Measurements from ENCODE around the gene TRIM9. TPM values are rescaled to one million over a fixed set of nuclear protein-coding genes. Genes with fewer than 3 reads are reported as not detected.

Gene TRIM9
- total and polyA plus RNA-seq, 2 donors (not counting 3 experiments of a cell fraction or from before 2014, with no cell fraction given) = not detected

GRCh38 chr14:51118993-51119392 lies 24.1 kb upstream of the TRIM9 start:
- ChIA-PET CTCF (interaction anchor here (1.3 kb wide), 1 partner anchor 8 kb away, joined by 3 read pairs; no protein-coding TSS in a partner anchor), POLR2A (no interaction called here)
- dilution Hi-C loops (cut with MboI; ENCODE audit: extremely low pct_ligation_motif_present, low sequenced_read_pairs) = no loop called here
- Histone ChIP-seq H3K9me3 (replicated peaks; ENCODE audit: control insufficient read depth, insufficient read depth, low read length) (no peaks in the 10 kb centered on the region), H3K4me3 (replicated peaks in 1 of 3; ENCODE audit: insufficient read depth in 1 of 3, low read depth in 1 of 3, low read length in 3 of 3) (no peak overlapping the region), H3K36me3 (ENCODE audit: control insufficient read depth in 2 of 2, extremely low read depth in 1 of 2, insufficient read depth in 2 of 2, low read length in 2 of 2) (no peaks in the 10 kb centered on the region), H3K79me2 (ENCODE audit: control insufficient read depth, insufficient read depth, low read length) (no peaks in the 10 kb centered on the region), H3K4me1 (ENCODE audit: control insufficient read depth, extremely low read depth, insufficient read depth, low read length) (peaks cover 14% of the 10 kb centered on the region), H4K20me1 (replicated peaks; ENCODE audit: control insufficient read depth, extremely low read depth, insufficient read depth, low read length) (no peaks in the 10 kb centered on the region), H3K4me2 (ENCODE audit: insufficient read depth, low read length) (no peak overlapping the region), H3K27me3 (ENCODE audit: control insufficient read depth in 2 of 2, insufficient read depth in 2 of 2, low read length in 2 of 2) (peaks cover 0 to 3% of the 10 kb centered on the region in 2 experiments), H2AFZ (ENCODE audit: low read depth, low read length) (no peak overlapping the region), H3K27ac (ENCODE audit: insufficient read depth, low read depth, low read length) (no peak overlapping the region), H3K9ac (replicated peaks; ENCODE audit: extremely low read depth, insufficient read depth, low read length) (no peak overlapping the region), H3K9me1 (replicated peaks; ENCODE audit: control insufficient read depth, extremely low read depth, insufficient read depth, low read length) (no peaks in the 10 kb centered on the region)
- no TSS peak for BruUV-seq (replicated peaks)
- intact Hi-C loops (cut with micrococcal nuclease) = no loop called here
- FAIRE-seq (no peak), DNase-seq (ENCODE audit: low read depth, low spot score) (no peak)
- TF ChIP-seq GATA2 (IDR thresholded peaks at IDR 0.05; ENCODE audit: insufficient read depth, insufficient read length, low read depth, low read length) (no peak), MYC (IDR thresholded peaks at IDR 0.05; ENCODE audit: low read depth, low read length) (no peak), FOS (IDR thresholded peaks at IDR 0.05; ENCODE audit: borderline replicate concordance, insufficient read depth, low read length) (no peak), JUN (IDR thresholded peaks at IDR 0.05; ENCODE audit: borderline replicate concordance, insufficient read depth, insufficient read length, low read depth) (no peak), MAX (IDR thresholded peaks at IDR 0.05; ENCODE audit: insufficient read depth, insufficient read length) (no peak), EZH2 (IDR thresholded peaks at IDR 0.05; ENCODE audit: borderline replicate concordance, low read depth, low read length, severe bottlenecking) (no peak), POLR2A (IDR thresholded peaks at IDR 0.05; ENCODE audit: low read depth, low read length) (no peak), CTCF (IDR thresholded peaks at IDR 0.05; ENCODE audit: extremely low read depth in 1 of 2, insufficient read depth in 1 of 2, low read depth in 1 of 2, low read length in 2 of 2) (no peak), POLR2AphosphoS5 (IDR thresholded peaks at IDR 0.05; ENCODE audit: insufficient read depth, low read depth, low read length) (no peak)

Data from endothelial cell of umbilical vein (primary cell).